GM21717 (cell line): Measurements from ENCODE around the gene NLRP4.

Source experiments
- ATAC-seq: cut with Tn5 transposase; IDR thresholded peaks from one replicate; pipeline ENCODE4 v1.9.1; 2021; ENCODE audit warnings: mild to moderate bottlenecking, moderate library complexity; ENCODE audit not compliant: unreplicated experiment

Gene NLRP4

GRCh38 chr19:55836340-55836739 lies at the start of gene NLRP4:
Gene NLRP4 (plus strand): TSS chr19:55836540. CDS start chr19:55852081, 15,541 bp downstream.
- no peak for ATAC-seq

- ATAC-seq: no peak
Measured at GRCh38 chr19:55795021-55795420, 41.3 kb upstream of the NLRP4 start.

- no peak for ATAC-seq
Measured at GRCh38 chr19:55801416-55801815, 34.9 kb upstream of the NLRP4 start.

- ATAC-seq: no peak
Measured at GRCh38 chr19:55802281-55802680, 34.1 kb upstream of the NLRP4 start.

- no peak for ATAC-seq
Measured at GRCh38 chr19:55809381-55810058, 26.8 kb upstream of the NLRP4 start.

GRCh38 chr19:55811340-55811739 lies 25.0 kb upstream of the NLRP4 start:
- ATAC-seq: no peak

- ATAC-seq: no peak
Measured at GRCh38 chr19:55812449-55812848, 23.9 kb upstream of the NLRP4 start.

GRCh38 chr19:55813906-55814305 lies 22.4 kb upstream of the NLRP4 start:
- no peak for ATAC-seq

GRCh38 chr19:55820037-55820436 lies 16.3 kb upstream of the NLRP4 start:
- ATAC-seq: no peak

- ATAC-seq: no peak
Measured at GRCh38 chr19:55830656-55831055, 5.7 kb upstream of the NLRP4 start.

GRCh38 chr19:55831846-55832245 lies 4.5 kb upstream of the NLRP4 start, which contains the start of gene NLRP11:
Gene NLRP11 (minus strand): TSS chr19:55831999. CDS start chr19:55818174, 13,825 bp downstream.
- ATAC-seq: no peak

GRCh38 chr19:55832676-55833075 lies 3.7 kb upstream of the NLRP4 start:
- ATAC-seq: no peak

- no peak for ATAC-seq
Measured at GRCh38 chr19:55838251-55838650, 1.9 kb downstream of the NLRP4 start.

- ATAC-seq: no peak
Measured at GRCh38 chr19:55838906-55839305, 2.6 kb downstream of the NLRP4 start.

- no peak for ATAC-seq
Measured at GRCh38 chr19:55855160-55855559, 18.8 kb downstream of the NLRP4 start.

GRCh38 chr19:55857149-55857548 lies 20.8 kb downstream of the NLRP4 start:
- no peak for ATAC-seq

GRCh38 chr19:55857974-55858373 lies 21.6 kb downstream of the NLRP4 start:
- ATAC-seq: no peak

GRCh38 chr19:55858401-55858800 lies 22.1 kb downstream of the NLRP4 start:
- ATAC-seq: no peak

GRCh38 chr19:55858969-55859368 lies 22.6 kb downstream of the NLRP4 start:
- no peak for ATAC-seq

- ATAC-seq: no peak
Measured at GRCh38 chr19:55866521-55866920, 30.2 kb downstream of the NLRP4 start.

- no peak for ATAC-seq
Measured at GRCh38 chr19:55867101-55867500, 30.8 kb downstream of the NLRP4 start.

- ATAC-seq: no peak
Measured at GRCh38 chr19:55870736-55871135, 34.4 kb downstream of the NLRP4 start.

- ATAC-seq: no peak
Measured at GRCh38 chr19:55877211-55877610, 40.9 kb downstream of the NLRP4 start.
